Left lung (tissue), 10 donors: ENCODE measurements around the gene CCDC15. TPM values are rescaled to one million over a fixed set of nuclear protein-coding genes. Genes with fewer than 3 reads are reported as not detected.
A peak's percentile ranks its signal among the peaks of the same experiment; 100 is the strongest.

Experiments
- ATAC-seq: fragments of 200-7000 bp; cut with Tn5 transposase; one replicate; pipeline ENCODE4 v1.9.1; 2020; ENCODE audit warnings: moderate library complexity
- DNase-seq, 4 donors: peaks; one replicate each; pipeline ENCODE4 v3.0.0-alpha.2; 2013 to 2020
- H3K27ac ChIP-seq, 2 donors: fragments of 200-600 bp; sonication (generic) in 1 of 2; one replicate each; pipeline versions ENCODE4 v1.5.0 to v1.8.0; 2020 to 2021
- H3K27me3 ChIP-seq, 2 donors: fragments of 200-600 bp; sonication (generic) in 1 of 2; one replicate each; pipeline versions ENCODE4 v1.5.0 to v1.8.0; 2020 to 2021
- H3K36me3 ChIP-seq, 2 donors: fragments of 200-600 bp; sonication (generic) in 1 of 2; one replicate each; pipeline versions ENCODE4 v1.5.0 to v1.8.0; 2020 to 2021
- H3K4me1 ChIP-seq, 2 donors: fragments of 200-600 bp; one replicate each; pipeline ENCODE4 v1.8.0; 2021
- H3K4me3 ChIP-seq, 2 donors: fragments of 200-600 bp; sonication (generic) in 1 of 2; one replicate each; pipeline versions ENCODE4 v1.5.0 to v1.8.0; 2020 to 2021; ENCODE audit warnings: mild to moderate bottlenecking in 1 of 2
- H3K9me3 ChIP-seq, 2 donors: fragments of 200-600 bp; sonication (generic) in 1 of 2; one replicate each; pipeline versions ENCODE4 v1.5.0 to v1.8.0; 2020 to 2021
- CTCF ChIP-seq, 2 donors: fragments of 200-600 bp; sonication (generic) in 1 of 2; IDR thresholded peaks; one replicate each; pipeline versions ENCODE4 v1.5.0 to v1.8.0; 2021; ENCODE audit warnings: antibody characterized with exemption in 2 of 2
- intact Hi-C, 2 donors: fragments of 100-400 bp; cut with DNase I; formaldehyde crosslinking; loops; one replicate each; pipeline versions ENCODE4 v1.11.2 to v1.14.2; 2022
- polyA plus RNA-seq, 6 donors: library from polyadenylated mRNA; unstranded; fragments of 120-200 nt; gene quantifications; one replicate each; pipeline ENCODE4 v1.2.1, GENCODE V29; 2013; ENCODE audit not compliant: insufficient read length in 6 of 6
- total RNA-seq, 2 donors: library from RNA; stranded (reverse); fragmentation: NEBNext Ultra II Directional; extraction: Animal tissue kit (Norgen Biotek cat#: 25700); gene quantifications; one replicate each; pipeline ENCODE4 v1.2.1, GENCODE V29; 2021
- donor health status: DM: no; HTN: yes; CAD: no.
- donor health status: DM: no; HTN: no; CAD: no.

Gene CCDC15
- total and polyA plus RNA-seq, 8 donors: 1.7 to 10.1 (median 6.4) TPM

- no peak for ATAC-seq
These were observed 122.5 kb downstream of the CCDC15 start for GRCh38 chr11:125076378-125076945.

GRCh38 chr11:125078016-125078415 lies 124.0 kb downstream of the CCDC15 start:
- Histone ChIP-seq H3K9me3 (no peaks in the 10 kb centered on the region), H3K27ac (no peak overlapping the region), H3K4me1 (no peaks in the 10 kb centered on the region), H3K4me3 (no peak overlapping the region), H3K27me3 (peaks cover 0 to 3% of the 10 kb centered on the region in 2 donors), H3K36me3 (peaks cover 0 to 3% of the 10 kb centered on the region in 2 donors)
- intact Hi-C loops: no loop called here
- no peak for ATAC-seq
- no peak for DNase-seq
- TF ChIP-seq CTCF (IDR thresholded peaks at IDR 0.05): no peak

More at GRCh38 chr11:125076378-125076945, 122.5 kb downstream of the CCDC15 start:
- DNase-seq: no peak
- Histone ChIP-seq H3K36me3 (peaks cover 0 to 3% of the 10 kb centered on the region in 2 donors), H3K27me3 (peaks cover 0 to 3% of the 10 kb centered on the region in 2 donors), H3K27ac (no peak overlapping the region), H3K9me3 (no peaks in the 10 kb centered on the region), H3K4me3 (no peak overlapping the region), H3K4me1 (peaks cover 0 to 7% of the 10 kb centered on the region in 2 donors)
- intact Hi-C loops: no loop called here
- TF ChIP-seq CTCF (IDR thresholded peaks at IDR 0.05): no peak

GRCh38 chr11:125078516-125079140 lies 124.6 kb downstream of the CCDC15 start:
- Histone ChIP-seq H3K36me3 (peaks cover 0 to 3% of the 10 kb centered on the region in 2 donors), H3K27me3 (peaks cover 0 to 2% of the 10 kb centered on the region in 2 donors), H3K4me1 (no peaks in the 10 kb centered on the region), H3K4me3 (no peak overlapping the region), H3K27ac (no peak overlapping the region), H3K9me3 (no peaks in the 10 kb centered on the region)
- TF ChIP-seq CTCF (IDR thresholded peaks at IDR 0.05): no peak
- no peak for ATAC-seq
- intact Hi-C loops: no loop called here
- DNase-seq: no peak

GRCh38 chr11:125079151-125079877 lies 125.3 kb downstream of the CCDC15 start:
- intact Hi-C loops: no loop called here
- no peak for TF ChIP-seq CTCF (IDR thresholded peaks at IDR 0.05)
- DNase-seq: no peak
- H3K27ac ChIP-seq: no peak overlapping the region
- H3K4me1 ChIP-seq: no peaks in the 10 kb centered on the region
- H3K9me3 ChIP-seq: no peaks in the 10 kb centered on the region
- peak; percentile 37 for ATAC-seq
- H3K4me3 ChIP-seq: no peak overlapping the region
- H3K27me3 ChIP-seq: peaks cover 0 to 3% of the 10 kb centered on the region in 2 donors
- H3K36me3 ChIP-seq: peaks cover 0 to 3% of the 10 kb centered on the region in 2 donors

GRCh38 chr11:125079878-125080530 lies 126.0 kb downstream of the CCDC15 start:
- intact Hi-C loops: no loop called here
- no peak for ATAC-seq
- TF ChIP-seq CTCF (IDR thresholded peaks at IDR 0.05): no peak

More at GRCh38 chr11:125079878-125080530, 126.0 kb downstream of the CCDC15 start:
- Histone ChIP-seq H3K4me3 (no peak overlapping the region), H3K36me3 (peaks cover 0 to 3% of the 10 kb centered on the region in 2 donors), H3K27me3 (peaks cover 0 to 6% of the 10 kb centered on the region in 2 donors), H3K9me3 (no peaks in the 10 kb centered on the region), H3K27ac (no peak overlapping the region), H3K4me1 (no peaks in the 10 kb centered on the region)
- no peak for DNase-seq
